IMR-90 (cell line): Measurements from ENCODE around the gene RTN4RL2.

Experiments
- CEBPB ChIP-seq: IDR thresholded peaks from 2 replicates; pipeline ENCODE4 v1.6.1; 2012; ENCODE audit warnings: low read depth, low read length, improper control_type of control experiment
- CHD1 ChIP-seq: IDR thresholded peaks from 2 replicates; pipeline ENCODE4 v1.6.1; 2012; ENCODE audit warnings: low read depth, low read length, improper control_type of control experiment
- FOS ChIP-seq: fragments of 150-350 bp; IDR thresholded peaks from 2 replicates; pipeline ENCODE4 v1.6.1; 2016; ENCODE audit warnings: low read depth, low read length
- MAFK ChIP-seq: IDR thresholded peaks from 2 replicates; pipeline ENCODE4 v1.6.1; 2012; ENCODE audit warnings: low read depth, low read length, improper control_type of control experiment
- MXI1 ChIP-seq: IDR thresholded peaks from 2 replicates; pipeline ENCODE4 v1.6.1; 2012; ENCODE audit warnings: low read depth, mild to moderate bottlenecking, low read length, moderate library complexity, borderline replicate concordance
- NFE2L2 ChIP-seq: fragments of 150-350 bp; IDR thresholded peaks from 2 replicates; pipeline ENCODE4 v1.6.1; 2016; ENCODE audit warnings: low read depth, mild to moderate bottlenecking, low read length
- POLR2A ChIP-seq: IDR thresholded peaks from 2 replicates; pipeline ENCODE4 v1.6.1; 2012; ENCODE audit warnings: mild to moderate bottlenecking, low read depth, low read length
- RAD21 ChIP-seq: IDR thresholded peaks from 2 replicates; pipeline ENCODE4 v1.6.1; 2012; ENCODE audit warnings: low read length, improper control_type of control experiment
- RCOR1 ChIP-seq: IDR thresholded peaks from 2 replicates; pipeline ENCODE4 v1.6.1; 2012; ENCODE audit warnings: mild to moderate bottlenecking, low read length, improper control_type of control experiment; ENCODE audit not compliant: insufficient replicate concordance
- RFX5 ChIP-seq: IDR thresholded peaks from 2 replicates; pipeline ENCODE4 v1.8.0; 2012; ENCODE audit warnings: low read depth, mild to moderate bottlenecking, low read length, moderate library complexity
- SMC3 ChIP-seq: fragments of 150-350 bp; IDR thresholded peaks from 2 replicates; pipeline ENCODE4 v1.6.1; 2016; ENCODE audit warnings: low read depth, mild to moderate bottlenecking, antibody characterized with exemption, low read length, moderate library complexity
- TF ChIP-seq, protein P1 (sequence below): conservative IDR thresholded peaks from 2 replicates; pipeline ENCODE4 v1.5.1; 2012; ENCODE audit warnings: mild to moderate bottlenecking, low read depth, low read length, improper control_type of control experiment
- TF ChIP-seq, protein P2 (sequence below): fragments of 150-350 bp; IDR thresholded peaks from 2 replicates; pipeline ENCODE4 v1.6.1; 2016; ENCODE audit warnings: low read depth, mild to moderate bottlenecking, low read length, moderate library complexity, borderline replicate concordance
- TF ChIP-seq, protein P3 (sequence below): fragments of 150-350 bp; IDR thresholded peaks from 2 replicates; pipeline ENCODE4 v1.6.1; 2017; ENCODE audit warnings: mild to moderate bottlenecking, antibody characterized with exemption, low read length, low read depth

DNA sequence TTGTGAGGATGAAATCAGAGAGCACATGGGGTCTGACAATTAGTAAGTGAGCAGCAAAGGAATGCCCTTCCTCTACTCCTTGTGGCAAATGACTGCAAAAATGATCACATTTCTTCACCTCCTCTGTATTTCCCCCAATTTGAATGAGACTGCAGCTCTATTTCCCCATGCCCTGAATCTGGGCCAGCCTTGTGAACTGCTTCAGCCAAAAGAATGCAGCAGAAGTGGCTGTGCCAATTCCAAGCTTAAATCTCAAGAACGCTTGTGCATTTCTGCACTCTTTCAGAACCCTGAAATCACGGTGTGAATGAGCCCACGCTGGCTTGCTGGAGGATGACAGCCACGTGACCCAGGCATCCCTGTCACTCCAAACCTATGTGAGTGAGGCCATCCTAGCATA lies 43.3 kb upstream of the RTN4RL2 start:
- TF ChIP-seq POLR2A, result no peak
- TF ChIP-seq CEBPB, result no peak
- no peak for TF ChIP-seq RAD21
- TF ChIP-seq, protein P1, sequence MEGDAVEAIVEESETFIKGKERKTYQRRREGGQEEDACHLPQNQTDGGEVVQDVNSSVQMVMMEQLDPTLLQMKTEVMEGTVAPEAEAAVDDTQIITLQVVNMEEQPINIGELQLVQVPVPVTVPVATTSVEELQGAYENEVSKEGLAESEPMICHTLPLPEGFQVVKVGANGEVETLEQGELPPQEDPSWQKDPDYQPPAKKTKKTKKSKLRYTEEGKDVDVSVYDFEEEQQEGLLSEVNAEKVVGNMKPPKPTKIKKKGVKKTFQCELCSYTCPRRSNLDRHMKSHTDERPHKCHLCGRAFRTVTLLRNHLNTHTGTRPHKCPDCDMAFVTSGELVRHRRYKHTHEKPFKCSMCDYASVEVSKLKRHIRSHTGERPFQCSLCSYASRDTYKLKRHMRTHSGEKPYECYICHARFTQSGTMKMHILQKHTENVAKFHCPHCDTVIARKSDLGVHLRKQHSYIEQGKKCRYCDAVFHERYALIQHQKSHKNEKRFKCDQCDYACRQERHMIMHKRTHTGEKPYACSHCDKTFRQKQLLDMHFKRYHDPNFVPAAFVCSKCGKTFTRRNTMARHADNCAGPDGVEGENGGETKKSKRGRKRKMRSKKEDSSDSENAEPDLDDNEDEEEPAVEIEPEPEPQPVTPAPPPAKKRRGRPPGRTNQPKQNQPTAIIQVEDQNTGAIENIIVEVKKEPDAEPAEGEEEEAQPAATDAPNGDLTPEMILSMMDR, result no peak
- TF ChIP-seq, protein P2, sequence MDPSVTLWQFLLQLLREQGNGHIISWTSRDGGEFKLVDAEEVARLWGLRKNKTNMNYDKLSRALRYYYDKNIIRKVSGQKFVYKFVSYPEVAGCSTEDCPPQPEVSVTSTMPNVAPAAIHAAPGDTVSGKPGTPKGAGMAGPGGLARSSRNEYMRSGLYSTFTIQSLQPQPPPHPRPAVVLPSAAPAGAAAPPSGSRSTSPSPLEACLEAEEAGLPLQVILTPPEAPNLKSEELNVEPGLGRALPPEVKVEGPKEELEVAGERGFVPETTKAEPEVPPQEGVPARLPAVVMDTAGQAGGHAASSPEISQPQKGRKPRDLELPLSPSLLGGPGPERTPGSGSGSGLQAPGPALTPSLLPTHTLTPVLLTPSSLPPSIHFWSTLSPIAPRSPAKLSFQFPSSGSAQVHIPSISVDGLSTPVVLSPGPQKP, result no peak
- TF ChIP-seq NFE2L2, result no peak
- TF ChIP-seq, protein P3, sequence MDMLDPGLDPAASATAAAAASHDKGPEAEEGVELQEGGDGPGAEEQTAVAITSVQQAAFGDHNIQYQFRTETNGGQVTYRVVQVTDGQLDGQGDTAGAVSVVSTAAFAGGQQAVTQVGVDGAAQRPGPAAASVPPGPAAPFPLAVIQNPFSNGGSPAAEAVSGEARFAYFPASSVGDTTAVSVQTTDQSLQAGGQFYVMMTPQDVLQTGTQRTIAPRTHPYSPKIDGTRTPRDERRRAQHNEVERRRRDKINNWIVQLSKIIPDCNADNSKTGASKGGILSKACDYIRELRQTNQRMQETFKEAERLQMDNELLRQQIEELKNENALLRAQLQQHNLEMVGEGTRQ, result no peak
- no peak for TF ChIP-seq FOS
- no peak for TF ChIP-seq CHD1
- TF ChIP-seq MAFK, result no peak
- TF ChIP-seq RCOR1, result no peak
- no peak for TF ChIP-seq RFX5
- no peak for TF ChIP-seq SMC3
- no peak for TF ChIP-seq MXI1
